ENCODE data around the gene KLHL26.

The KLHL26 gene

DNA sequence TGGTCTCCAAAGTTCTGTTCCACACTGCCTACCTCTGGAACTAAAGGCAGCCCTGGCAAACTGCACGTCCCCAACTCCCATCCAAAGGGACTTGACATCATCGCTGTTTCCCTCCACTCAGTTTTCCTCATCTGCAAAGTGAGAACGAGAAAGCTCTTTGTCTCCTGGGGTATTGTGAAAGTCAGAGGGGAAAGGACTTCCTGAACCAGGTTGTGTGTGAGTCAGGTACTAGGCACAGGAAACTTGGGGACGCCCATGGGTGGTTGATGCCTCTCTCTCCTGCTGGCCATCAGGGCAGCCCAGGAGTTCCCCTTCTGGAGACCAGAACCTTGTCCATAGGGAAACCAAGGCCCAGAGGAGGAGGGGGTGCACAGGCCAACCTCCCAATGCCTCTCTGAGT is 35.0 kb upstream of the KLHL26 start:
- Histone ChIP-seq H3K9me2 (replicated peaks; ENCODE audit: low read depth, low read length) (no peaks in the 10 kb centered on the region), H2AFZ (ENCODE audit: low read length) (no peak overlapping the region), H3K4me1 (ENCODE audit: insufficient read depth, low read length, poor library complexity, severe bottlenecking) (no peaks in the 10 kb centered on the region), H3K79me2 (ENCODE audit: insufficient read depth, low read length) (no peaks in the 10 kb centered on the region), H3K36me3 (ENCODE audit: insufficient read depth, low read length) (no peaks in the 10 kb centered on the region), H4K20me1 (ENCODE audit: insufficient read depth, low read length, poor library complexity, severe bottlenecking) (no peaks in the 10 kb centered on the region), H3K9me3 (ENCODE audit: insufficient read depth, low read depth, low read length) (no peaks in the 10 kb centered on the region), H3K9ac (ENCODE audit: low read depth, low read length, poor library complexity, severe bottlenecking) (no peak overlapping the region), H3F3A (ENCODE audit: low read depth) (no peaks in the 10 kb centered on the region), H3K4me3 (ENCODE audit: low read length, poor library complexity, severe bottlenecking) (no peak overlapping the region), H3K4me2 (ENCODE audit: low read depth, low read length, poor library complexity, severe bottlenecking) (no peak overlapping the region), H3K27me3 (ENCODE audit: insufficient read depth, low read length, poor library complexity, severe bottlenecking) (no peaks in the 10 kb centered on the region)
- TF ChIP-seq, protein P1, sequence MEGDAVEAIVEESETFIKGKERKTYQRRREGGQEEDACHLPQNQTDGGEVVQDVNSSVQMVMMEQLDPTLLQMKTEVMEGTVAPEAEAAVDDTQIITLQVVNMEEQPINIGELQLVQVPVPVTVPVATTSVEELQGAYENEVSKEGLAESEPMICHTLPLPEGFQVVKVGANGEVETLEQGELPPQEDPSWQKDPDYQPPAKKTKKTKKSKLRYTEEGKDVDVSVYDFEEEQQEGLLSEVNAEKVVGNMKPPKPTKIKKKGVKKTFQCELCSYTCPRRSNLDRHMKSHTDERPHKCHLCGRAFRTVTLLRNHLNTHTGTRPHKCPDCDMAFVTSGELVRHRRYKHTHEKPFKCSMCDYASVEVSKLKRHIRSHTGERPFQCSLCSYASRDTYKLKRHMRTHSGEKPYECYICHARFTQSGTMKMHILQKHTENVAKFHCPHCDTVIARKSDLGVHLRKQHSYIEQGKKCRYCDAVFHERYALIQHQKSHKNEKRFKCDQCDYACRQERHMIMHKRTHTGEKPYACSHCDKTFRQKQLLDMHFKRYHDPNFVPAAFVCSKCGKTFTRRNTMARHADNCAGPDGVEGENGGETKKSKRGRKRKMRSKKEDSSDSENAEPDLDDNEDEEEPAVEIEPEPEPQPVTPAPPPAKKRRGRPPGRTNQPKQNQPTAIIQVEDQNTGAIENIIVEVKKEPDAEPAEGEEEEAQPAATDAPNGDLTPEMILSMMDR (conservative IDR thresholded peaks at IDR 0.05; ENCODE audit: low read length): no peak
- TF ChIP-seq EZH2phosphoT487 (IDR thresholded peaks at IDR 0.05; ENCODE audit: borderline replicate concordance): no peak

GRCh38 chr19:18603255-18603957 is 33.4 kb upstream of the KLHL26 start:
- H3K9me2 ChIP-seq (replicated peaks; ENCODE audit: low read depth, low read length): no peaks in the 10 kb centered on the region
- H2AFZ ChIP-seq (ENCODE audit: low read length): no peak overlapping the region
- no peaks in the 10 kb centered on the region for H3K9me3 ChIP-seq (ENCODE audit: insufficient read depth, low read depth, low read length)
- no peak overlapping the region for H3K4me3 ChIP-seq (ENCODE audit: low read length, poor library complexity, severe bottlenecking)
- TF ChIP-seq, protein P1 (conservative IDR thresholded peaks at IDR 0.05; ENCODE audit: low read length): no peak
- TF ChIP-seq EZH2phosphoT487 (IDR thresholded peaks at IDR 0.05; ENCODE audit: borderline replicate concordance): no peak
- no peaks in the 10 kb centered on the region for H3K36me3 ChIP-seq (ENCODE audit: insufficient read depth, low read length)
- no peaks in the 10 kb centered on the region for H4K20me1 ChIP-seq (ENCODE audit: insufficient read depth, low read length, poor library complexity, severe bottlenecking)
- H3K4me1 ChIP-seq (ENCODE audit: insufficient read depth, low read length, poor library complexity, severe bottlenecking): no peaks in the 10 kb centered on the region
- H3K4me2 ChIP-seq (ENCODE audit: low read depth, low read length, poor library complexity, severe bottlenecking): no peak overlapping the region
- H3F3A ChIP-seq (ENCODE audit: low read depth): no peaks in the 10 kb centered on the region
- no peak overlapping the region for H3K9ac ChIP-seq (ENCODE audit: low read depth, low read length, poor library complexity, severe bottlenecking)
- H3K27me3 ChIP-seq (ENCODE audit: insufficient read depth, low read length, poor library complexity, severe bottlenecking): no peaks in the 10 kb centered on the region
- no peaks in the 10 kb centered on the region for H3K79me2 ChIP-seq (ENCODE audit: insufficient read depth, low read length)

DNA sequence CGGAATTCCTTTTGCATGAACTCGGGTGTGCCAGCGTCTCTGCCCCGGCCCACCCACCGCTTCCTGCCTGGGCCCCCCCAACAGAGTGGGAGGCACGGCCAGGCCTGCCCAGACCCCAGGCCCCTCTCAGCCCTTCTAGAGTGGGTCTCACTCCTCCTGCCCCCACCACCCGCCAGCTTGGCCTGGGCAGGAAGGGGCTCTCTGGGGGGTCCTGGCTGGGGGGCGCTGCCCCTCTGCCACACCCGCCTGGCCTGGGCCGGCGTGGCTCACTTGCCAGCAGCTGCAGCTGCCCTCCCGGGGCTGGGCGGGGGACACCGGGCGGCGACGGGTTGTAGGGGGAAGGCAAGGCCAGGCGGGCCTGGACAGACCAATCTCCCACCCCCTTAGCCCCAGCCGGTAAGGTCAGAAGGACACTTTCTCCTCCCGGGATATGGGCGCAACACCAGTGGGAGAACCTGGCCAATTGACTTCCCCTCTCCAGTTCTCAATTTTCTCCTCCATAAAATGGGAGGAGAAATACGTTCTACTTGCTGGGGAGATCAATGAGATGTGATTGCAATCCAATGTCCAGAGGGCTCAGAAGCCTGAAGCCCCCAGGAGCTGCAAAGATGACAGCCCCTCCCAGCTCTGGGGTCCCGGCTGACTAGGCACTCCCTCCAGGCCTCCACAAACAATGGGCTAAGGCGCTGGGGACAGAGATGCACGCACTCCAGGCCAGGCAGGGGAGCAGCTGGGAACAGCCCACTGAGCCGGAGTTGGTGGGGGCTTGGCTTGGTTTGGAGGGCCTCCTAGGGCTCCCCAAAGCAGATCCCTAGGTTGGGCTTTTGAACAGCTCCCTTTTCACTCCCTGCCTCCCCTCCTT is 32.6 kb upstream of the KLHL26 start:
- TF ChIP-seq EZH2phosphoT487 (IDR thresholded peaks at IDR 0.05; ENCODE audit: borderline replicate concordance): no peak
- TF ChIP-seq, protein P1 (conservative IDR thresholded peaks at IDR 0.05; ENCODE audit: low read length): no peak
- Histone ChIP-seq H3K4me3 (ENCODE audit: low read length, poor library complexity, severe bottlenecking) (no peak overlapping the region), H3K79me2 (ENCODE audit: insufficient read depth, low read length) (no peaks in the 10 kb centered on the region), H3F3A (ENCODE audit: low read depth) (no peaks in the 10 kb centered on the region), H3K4me1 (ENCODE audit: insufficient read depth, low read length, poor library complexity, severe bottlenecking) (no peaks in the 10 kb centered on the region), H3K9me2 (replicated peaks; ENCODE audit: low read depth, low read length) (no peaks in the 10 kb centered on the region), H3K36me3 (ENCODE audit: insufficient read depth, low read length) (no peaks in the 10 kb centered on the region), H3K9ac (ENCODE audit: low read depth, low read length, poor library complexity, severe bottlenecking) (no peak overlapping the region), H3K9me3 (ENCODE audit: insufficient read depth, low read depth, low read length) (no peaks in the 10 kb centered on the region), H3K27me3 (ENCODE audit: insufficient read depth, low read length, poor library complexity, severe bottlenecking) (no peaks in the 10 kb centered on the region), H2AFZ (ENCODE audit: low read length) (no peak overlapping the region), H4K20me1 (ENCODE audit: insufficient read depth, low read length, poor library complexity, severe bottlenecking) (no peaks in the 10 kb centered on the region), H3K4me2 (ENCODE audit: low read depth, low read length, poor library complexity, severe bottlenecking) (no peak overlapping the region)

Data from Loucy (cell line).